Adrenal gland (tissue), 5 donors: ENCODE data around the gene LYAR.

ENCODE experiments used
- CTCF ChIP-seq, 6 experiments: fragments of 450-650 bp in 4 of 6; fragments of 200-600 bp in 2 of 6; sonication (generic) in 1 of 6; IDR thresholded peaks; 1 replicate in 5 of 6; 2 replicates in 1 of 6; pipeline versions ENCODE4 v1.5.1 to v1.8.0; 2016 to 2021; ENCODE audit warnings: antibody characterized with exemption in 6 of 6, mild to moderate bottlenecking in 2 of 6, moderate library complexity in 1 of 6
- POLR2A ChIP-seq, 2 donors: fragments of 450-650 bp; IDR thresholded peaks; one replicate each; pipeline ENCODE4 v1.6.1; 2017; ENCODE audit warnings: antibody characterized with exemption in 2 of 2, mild to moderate bottlenecking in 2 of 2, moderate library complexity in 1 of 2
- donor health status: DM: no; HTN: no; CAD: no.

GRCh38 chr4:4254666-4255065 is 35.3 kb downstream of the LYAR start:
- TF ChIP-seq POLR2A (IDR thresholded peaks at IDR 0.05) (no peak), CTCF (IDR thresholded peaks at IDR 0.05) (no peak)
